Effector memory CD4-positive, alpha-beta T cell (primary cell): Measurements from ENCODE around the gene LTBP1.

Experiments used
- DNase-seq, 3 donors: peaks; one replicate each; pipeline ENCODE4 v3.0.0-alpha.2; 2020
- H3K27ac ChIP-seq: 2 replicates; pipeline ENCODE4 v1.7.0; 2013; ENCODE audit warnings: mild to moderate bottlenecking, low read length, moderate library complexity; ENCODE audit not compliant: insufficient read depth, poor library complexity, severe bottlenecking
- H3K27me3 ChIP-seq: replicated peaks from 2 replicates; pipeline ENCODE4 v1.7.0; 2013; ENCODE audit warnings: mild to moderate bottlenecking, low read length; ENCODE audit not compliant: insufficient read depth, control insufficient read depth, poor library complexity, severe bottlenecking
- H3K36me3 ChIP-seq: 2 replicates; pipeline ENCODE4 v1.7.0; 2013; ENCODE audit warnings: mild to moderate bottlenecking, low read length, moderate library complexity; ENCODE audit not compliant: control insufficient read depth, insufficient read depth
- H3K4me1 ChIP-seq: 2 replicates; pipeline ENCODE4 v1.7.0; 2013; ENCODE audit warnings: low read length, mild to moderate bottlenecking; ENCODE audit not compliant: control insufficient read depth, insufficient read depth, poor library complexity, severe bottlenecking
- H3K4me3 ChIP-seq: 2 replicates; pipeline ENCODE4 v1.7.0; 2013; ENCODE audit warnings: low read length, low read depth, mild to moderate bottlenecking; ENCODE audit not compliant: insufficient read depth, poor library complexity, severe bottlenecking
- H3K9me3 ChIP-seq: 2 replicates; pipeline ENCODE4 v1.7.0; 2013; ENCODE audit warnings: mild to moderate bottlenecking, low read length, moderate library complexity; ENCODE audit not compliant: control insufficient read depth

The LTBP1 gene

GRCh38 chr2:33064349-33064801 lies 117.6 kb downstream of the LTBP1 start:
- Histone ChIP-seq H3K9me3 (no peaks in the 10 kb centered on the region), H3K36me3 (no peaks in the 10 kb centered on the region), H3K4me3 (no peak overlapping the region), H3K4me1 (no peaks in the 10 kb centered on the region), H3K27ac (no peak overlapping the region), H3K27me3 (no peaks in the 10 kb centered on the region)
- no peak for DNase-seq

DNA sequence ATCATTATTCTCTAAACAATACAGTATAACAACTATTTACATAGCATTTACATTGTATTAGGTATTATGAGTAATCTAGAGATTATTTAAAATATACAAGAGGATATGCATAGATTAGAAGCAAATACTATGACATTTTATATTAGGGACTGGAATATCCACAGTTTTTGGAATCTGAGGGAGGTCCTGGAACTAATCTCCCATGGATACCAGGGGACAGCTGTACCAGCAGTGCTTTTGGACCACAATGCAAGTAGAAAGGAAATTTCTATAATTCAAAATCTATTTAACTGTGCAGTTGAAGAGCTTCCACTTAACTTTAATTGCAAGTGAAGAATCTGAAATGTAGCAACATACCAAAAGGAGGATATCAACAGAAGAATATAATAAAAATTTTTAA lies 120.8 kb downstream of the LTBP1 start:
- Histone ChIP-seq H3K4me1 (no peaks in the 10 kb centered on the region), H3K27ac (no peak overlapping the region)
- DNase-seq, result no peak

DNA sequence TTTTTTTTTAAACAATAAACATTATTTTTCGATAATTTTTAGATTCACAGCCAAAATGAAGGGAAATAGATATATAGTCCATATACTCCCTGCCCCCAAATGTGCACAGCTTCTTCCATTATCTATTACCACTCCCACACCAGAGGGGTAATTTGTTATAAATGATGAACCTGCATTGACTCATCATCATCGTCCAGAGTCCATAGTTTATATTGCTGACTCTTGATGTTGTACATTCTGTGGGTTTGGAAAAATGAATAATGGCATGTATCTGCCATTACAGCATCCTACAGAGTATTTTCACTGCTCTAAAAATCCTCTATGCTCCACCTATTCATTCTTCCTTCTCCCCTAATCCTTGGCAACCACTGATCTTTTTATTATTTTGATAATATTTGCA lies 121.5 kb downstream of the LTBP1 start:
- Histone ChIP-seq H3K4me1 (no peaks in the 10 kb centered on the region), H3K27me3 (no peaks in the 10 kb centered on the region), H3K27ac (no peak overlapping the region), H3K9me3 (no peaks in the 10 kb centered on the region), H3K36me3 (no peaks in the 10 kb centered on the region), H3K4me3 (no peak overlapping the region)
- no peak for DNase-seq

More for the DNA sequence above, 120.8 kb downstream of the LTBP1 start:
- Histone ChIP-seq H3K27me3 (no peaks in the 10 kb centered on the region), H3K4me3 (no peak overlapping the region), H3K9me3 (no peaks in the 10 kb centered on the region), H3K36me3 (no peaks in the 10 kb centered on the region)

DNA sequence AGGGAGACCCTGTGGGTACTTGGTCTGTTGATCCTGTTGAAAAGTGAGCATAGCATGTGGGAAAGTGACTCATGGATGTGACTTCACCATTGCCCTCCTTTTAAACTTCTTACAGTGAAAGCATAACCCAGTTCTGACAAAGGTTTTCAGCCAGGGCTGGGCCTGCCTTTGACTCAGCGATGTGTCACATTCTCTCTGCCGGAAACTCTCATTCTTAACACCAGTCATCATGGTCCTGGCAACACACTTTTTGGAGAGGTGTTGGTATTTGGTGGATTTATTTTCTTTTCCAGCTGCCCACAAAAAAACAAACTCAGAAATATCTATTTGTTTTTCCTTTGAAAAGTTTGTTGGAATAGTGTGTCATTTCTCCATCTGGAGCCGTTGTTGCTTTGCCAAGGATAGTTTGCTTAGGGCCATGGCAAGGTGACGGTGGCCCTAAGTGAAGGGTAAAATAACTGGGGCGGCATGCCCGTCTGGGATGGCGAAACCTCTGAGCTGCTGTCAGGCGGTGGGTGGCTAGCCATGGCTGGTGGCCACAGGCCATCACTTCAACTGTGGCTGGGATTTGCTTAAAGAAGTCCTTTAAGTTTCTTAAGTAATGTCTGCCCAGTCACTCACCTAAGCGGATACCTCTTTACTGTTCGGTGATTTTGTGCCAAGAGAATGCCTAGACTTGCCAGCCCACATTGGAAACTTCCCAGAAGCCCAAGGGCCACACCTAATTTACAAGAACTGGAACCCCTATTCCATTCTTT lies 123.3 kb downstream of the LTBP1 start:
- Histone ChIP-seq H3K9me3 (no peaks in the 10 kb centered on the region), H3K27ac (no peak overlapping the region), H3K36me3 (no peaks in the 10 kb centered on the region), H3K4me3 (no peak overlapping the region), H3K27me3 (no peaks in the 10 kb centered on the region), H3K4me1 (no peaks in the 10 kb centered on the region)
- no peak for DNase-seq

- Histone ChIP-seq H3K4me1 (no peaks in the 10 kb centered on the region), H3K27ac (no peak overlapping the region), H3K9me3 (no peaks in the 10 kb centered on the region), H3K36me3 (no peaks in the 10 kb centered on the region), H3K27me3 (no peaks in the 10 kb centered on the region), H3K4me3 (no peak overlapping the region)
- DNase-seq, result no peak
These were observed 124.8 kb downstream of the LTBP1 start for GRCh38 chr2:33071591-33071990.

GRCh38 chr2:33072614-33073013 lies 125.9 kb downstream of the LTBP1 start:
- no peak for DNase-seq
- H3K27ac ChIP-seq, result no peak overlapping the region

DNA sequence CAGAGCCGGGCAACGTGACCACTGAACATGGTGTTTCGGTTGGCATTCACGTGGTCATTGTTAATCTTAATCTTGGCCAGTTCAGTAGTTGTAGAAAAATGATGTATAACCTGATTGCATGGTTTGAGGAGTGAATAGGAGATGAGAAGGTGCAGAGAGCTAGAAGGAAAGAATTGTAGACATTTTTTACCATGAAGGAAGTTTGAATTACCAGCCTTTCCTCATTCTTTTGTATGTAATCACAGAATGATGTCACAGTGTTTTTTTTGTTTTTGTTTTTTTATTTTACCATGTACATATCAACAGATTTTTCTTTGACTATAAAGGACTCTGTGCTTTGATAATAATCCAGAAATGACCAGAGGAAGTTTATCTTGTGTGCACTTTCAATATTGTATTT lies 126.3 kb downstream of the LTBP1 start:
- no peak for DNase-seq
- Histone ChIP-seq H3K4me3 (no peak overlapping the region), H3K27me3 (no peaks in the 10 kb centered on the region), H3K36me3 (no peaks in the 10 kb centered on the region), H3K9me3 (no peaks in the 10 kb centered on the region), H3K27ac (no peak overlapping the region), H3K4me1 (no peaks in the 10 kb centered on the region)

More at GRCh38 chr2:33072614-33073013, 125.9 kb downstream of the LTBP1 start:
- Histone ChIP-seq H3K4me3 (no peak overlapping the region), H3K36me3 (no peaks in the 10 kb centered on the region), H3K4me1 (no peaks in the 10 kb centered on the region), H3K9me3 (no peaks in the 10 kb centered on the region), H3K27me3 (no peaks in the 10 kb centered on the region)

DNA sequence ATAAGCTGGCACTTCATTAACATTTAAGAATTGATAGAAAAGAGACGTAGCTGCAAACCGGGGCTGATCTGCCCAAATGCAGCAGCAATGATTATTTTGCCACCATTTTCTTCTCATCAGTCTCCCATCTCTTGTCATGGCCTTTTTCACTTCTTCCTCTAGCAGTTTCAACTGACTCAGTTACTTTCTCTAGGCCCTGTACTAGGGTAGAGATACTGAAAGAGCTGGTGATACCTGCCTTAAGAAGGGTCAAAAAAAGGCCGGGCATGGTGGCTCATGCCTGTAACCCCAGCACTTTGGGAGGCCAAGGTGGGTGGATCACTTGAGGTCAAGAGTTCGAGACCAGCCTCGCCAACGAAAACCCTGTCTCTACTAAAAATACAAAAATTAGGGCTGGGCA lies 127.4 kb downstream of the LTBP1 start:
- H3K27ac ChIP-seq, result no peak overlapping the region
- no peak for DNase-seq
- H3K27me3 ChIP-seq, result no peaks in the 10 kb centered on the region
- H3K4me3 ChIP-seq, result no peak overlapping the region
- no peaks in the 10 kb centered on the region for H3K9me3 ChIP-seq
- no peaks in the 10 kb centered on the region for H3K36me3 ChIP-seq
- no peaks in the 10 kb centered on the region for H3K4me1 ChIP-seq

- H3K4me3 ChIP-seq, result no peak overlapping the region
- H3K27me3 ChIP-seq, result no peaks in the 10 kb centered on the region
- DNase-seq, result no peak
- H3K4me1 ChIP-seq, result no peaks in the 10 kb centered on the region
- no peak overlapping the region for H3K27ac ChIP-seq
- H3K9me3 ChIP-seq, result no peaks in the 10 kb centered on the region
- no peaks in the 10 kb centered on the region for H3K36me3 ChIP-seq
These were observed 130.6 kb downstream of the LTBP1 start for GRCh38 chr2:33077311-33077710.

DNA sequence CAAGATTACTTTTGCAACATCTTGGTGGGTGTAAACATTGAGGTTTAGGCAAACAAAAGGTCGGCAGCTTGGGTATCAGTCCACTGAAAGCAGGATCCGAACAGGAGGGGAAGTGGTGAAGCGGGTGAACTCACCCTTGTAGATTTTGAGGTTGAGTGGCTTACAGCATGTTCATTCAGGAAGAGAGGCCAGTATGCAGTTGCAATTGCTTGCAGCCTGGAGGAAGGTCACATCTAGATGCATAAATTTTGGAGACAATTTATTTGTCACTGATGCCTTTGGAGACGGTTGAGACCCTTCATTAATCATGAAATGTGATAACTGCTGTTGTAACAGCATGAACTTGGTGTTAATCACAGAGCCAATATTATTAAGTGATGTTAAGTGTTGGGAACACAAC lies 131.1 kb downstream of the LTBP1 start:
- DNase-seq, result no peak
- Histone ChIP-seq H3K27ac (no peak overlapping the region), H3K9me3 (no peaks in the 10 kb centered on the region), H3K36me3 (no peaks in the 10 kb centered on the region), H3K4me1 (no peaks in the 10 kb centered on the region), H3K27me3 (no peaks in the 10 kb centered on the region), H3K4me3 (no peak overlapping the region)
